Sigmoid colon (tissue), 7 donors: ENCODE results near the gene NRXN3. TPM values are rescaled to one million over a fixed set of nuclear protein-coding genes. Genes with fewer than 3 reads are reported as not detected.

Source experiments
- DNase-seq: peaks from one replicate; pipeline ENCODE4 v3.0.0-alpha.2; 2019
- H3K27ac ChIP-seq, 4 donors: fragments of 200-600 bp; sonication (generic); one replicate each; pipeline ENCODE4 v1.5.1; 2016 to 2019; ENCODE audit warnings: mild to moderate bottlenecking in 1 of 4
- H3K27me3 ChIP-seq, 3 donors: fragments of 200-600 bp; sonication (generic); one replicate each; pipeline ENCODE4 v1.5.1; 2019; ENCODE audit warnings: mild to moderate bottlenecking in 1 of 3
- H3K36me3 ChIP-seq, 4 donors: fragments of 200-600 bp; sonication (generic); one replicate each; pipeline ENCODE4 v1.5.1; 2016 to 2019
- H3K4me1 ChIP-seq, 4 donors: fragments of 200-600 bp; sonication (generic); one replicate each; pipeline ENCODE4 v1.5.1; 2017 to 2019
- H3K4me3 ChIP-seq, 4 donors: fragments of 200-600 bp; sonication (generic); one replicate each; pipeline ENCODE4 v1.5.1; 2017 to 2019; ENCODE audit warnings: mild to moderate bottlenecking in 2 of 4, moderate library complexity in 1 of 4
- H3K9me3 ChIP-seq, 4 donors: fragments of 200-600 bp in 3 of 4; sonication (generic) in 3 of 4; one replicate each; pipeline versions ENCODE4 v1.5.1 to v1.6.1; 2013 to 2019
- EP300 ChIP-seq, 4 donors: sonication (generic); formaldehyde crosslinking; IDR thresholded peaks; one replicate each; pipeline ENCODE4 v1.6.1; 2017; ENCODE audit warnings: antibody characterized with exemption in 4 of 4
- POLR2A ChIP-seq, 2 donors: fragments of 450-650 bp; IDR thresholded peaks; one replicate each; pipeline ENCODE4 v1.6.1; 2016; ENCODE audit warnings: antibody characterized with exemption in 2 of 2, mild to moderate bottlenecking in 2 of 2, moderate library complexity in 2 of 2
- POLR2AphosphoS5 ChIP-seq, 4 donors: sonication (generic); formaldehyde crosslinking; IDR thresholded peaks; one replicate each; pipeline ENCODE4 v1.6.1; 2017; ENCODE audit warnings: antibody characterized with exemption in 4 of 4
- WGBS, 2 donors: extraction: QIAGEN DNeasy Blood & Tissue Kit; methylation state at CpG; one replicate each; pipeline ENCODE4 v1.1.7; 2013; 5-methylcytosine and 5-hydroxymethylcytosine counted together
- intact Hi-C: fragments of 100-400 bp; cut with DNase I; formaldehyde crosslinking; loops from one replicate; pipeline ENCODE4 v1.15.1; 2023
- polyA plus RNA-seq, 3 donors: library from polyadenylated mRNA; stranded (reverse); fragments of 200-250 nt; gene quantifications; one replicate each; pipeline ENCODE4 v1.2.3, GENCODE V29; 2013
- total RNA-seq, 4 donors: library from RNA; depleted of rRNA; stranded (reverse); fragments of >200 nt; gene quantifications; one replicate each; pipeline ENCODE4 v1.1.0, GENCODE V29; 2016
- TF ChIP-seq, protein P1 (sequence below), 4 experiments: fragments of 450-650 bp in 3 of 4; fragments of 200-600 bp in 1 of 4; IDR thresholded peaks; one replicate each; pipeline ENCODE4 v1.5.1; 2016 to 2019; ENCODE audit warnings: antibody characterized with exemption in 4 of 4, mild to moderate bottlenecking in 3 of 4, moderate library complexity in 2 of 4
- donor health status: healthy with polysubstance abuse.
- donor health status: Bipolar disorder and iron deficiency.
- donor health status: healthy.

The NRXN3 gene
- total and polyA plus RNA-seq, 7 donors: 0.23 to 46.3 (median 23.2) TPM

DNA sequence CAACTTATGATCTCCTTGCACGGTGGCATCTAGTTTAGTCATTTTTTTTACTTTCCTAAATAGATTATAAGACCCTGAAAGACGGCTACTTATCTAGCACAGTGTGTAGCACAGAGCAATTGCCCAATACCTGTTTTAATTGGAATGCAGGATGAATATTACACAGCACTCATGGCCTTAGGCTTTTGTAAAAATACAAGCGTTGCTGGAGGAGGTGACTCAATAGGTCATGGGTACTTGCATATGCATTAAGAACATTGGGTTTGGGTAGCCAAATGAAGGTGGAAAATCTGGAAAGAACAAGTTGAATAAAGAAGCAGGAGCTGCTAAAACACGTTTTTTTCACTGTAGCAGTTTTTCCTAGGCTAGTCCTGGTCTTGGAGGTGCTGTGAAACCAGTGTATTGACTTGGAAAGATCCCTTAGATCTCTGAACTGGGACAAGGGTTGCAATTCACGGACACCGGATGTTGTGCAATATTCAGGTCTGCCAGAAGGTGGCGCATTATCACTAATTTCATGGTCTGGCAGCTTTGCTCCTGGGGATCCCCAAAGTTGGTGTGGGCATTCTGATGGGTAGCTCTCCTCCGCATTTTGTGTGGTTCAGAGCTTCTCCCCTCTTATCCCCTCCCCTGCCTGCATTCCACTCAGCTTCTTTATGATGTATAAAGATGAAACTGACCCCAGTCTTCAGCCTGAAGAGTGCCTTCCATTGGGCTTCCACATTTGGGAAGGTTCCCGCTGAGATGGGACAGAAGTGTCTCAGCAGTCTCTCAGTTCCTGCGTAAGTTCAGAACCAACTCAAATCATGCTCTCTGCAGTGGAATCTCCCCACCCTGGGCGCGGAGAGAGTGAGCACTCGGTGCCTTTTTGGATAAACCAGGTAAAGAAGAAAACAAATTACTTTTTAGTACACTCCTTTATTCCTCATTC lies 278.3 kb downstream of the NRXN3 start:
- intact Hi-C loops: no loop called here
- no peaks in the 10 kb centered on the region for H3K9me3 ChIP-seq
- H3K36me3 ChIP-seq: no peaks in the 10 kb centered on the region
- H3K27ac ChIP-seq: no peak overlapping the region
- TF ChIP-seq, protein P1, sequence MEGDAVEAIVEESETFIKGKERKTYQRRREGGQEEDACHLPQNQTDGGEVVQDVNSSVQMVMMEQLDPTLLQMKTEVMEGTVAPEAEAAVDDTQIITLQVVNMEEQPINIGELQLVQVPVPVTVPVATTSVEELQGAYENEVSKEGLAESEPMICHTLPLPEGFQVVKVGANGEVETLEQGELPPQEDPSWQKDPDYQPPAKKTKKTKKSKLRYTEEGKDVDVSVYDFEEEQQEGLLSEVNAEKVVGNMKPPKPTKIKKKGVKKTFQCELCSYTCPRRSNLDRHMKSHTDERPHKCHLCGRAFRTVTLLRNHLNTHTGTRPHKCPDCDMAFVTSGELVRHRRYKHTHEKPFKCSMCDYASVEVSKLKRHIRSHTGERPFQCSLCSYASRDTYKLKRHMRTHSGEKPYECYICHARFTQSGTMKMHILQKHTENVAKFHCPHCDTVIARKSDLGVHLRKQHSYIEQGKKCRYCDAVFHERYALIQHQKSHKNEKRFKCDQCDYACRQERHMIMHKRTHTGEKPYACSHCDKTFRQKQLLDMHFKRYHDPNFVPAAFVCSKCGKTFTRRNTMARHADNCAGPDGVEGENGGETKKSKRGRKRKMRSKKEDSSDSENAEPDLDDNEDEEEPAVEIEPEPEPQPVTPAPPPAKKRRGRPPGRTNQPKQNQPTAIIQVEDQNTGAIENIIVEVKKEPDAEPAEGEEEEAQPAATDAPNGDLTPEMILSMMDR (IDR thresholded peaks at IDR 0.05): peak in 3 of 4 experiments; percentile 9 to 43 (median 29)
- no peak for TF ChIP-seq EP300 (IDR thresholded peaks at IDR 0.05)
- 49 to 53% methylated on average over 13 of the region's 13 CpGs for WGBS, 2 donors
- no peak overlapping the region for H3K4me3 ChIP-seq
- H3K27me3 ChIP-seq: no peaks in the 10 kb centered on the region
- H3K4me1 ChIP-seq: no peaks in the 10 kb centered on the region
- DNase-seq: no peak

DNA sequence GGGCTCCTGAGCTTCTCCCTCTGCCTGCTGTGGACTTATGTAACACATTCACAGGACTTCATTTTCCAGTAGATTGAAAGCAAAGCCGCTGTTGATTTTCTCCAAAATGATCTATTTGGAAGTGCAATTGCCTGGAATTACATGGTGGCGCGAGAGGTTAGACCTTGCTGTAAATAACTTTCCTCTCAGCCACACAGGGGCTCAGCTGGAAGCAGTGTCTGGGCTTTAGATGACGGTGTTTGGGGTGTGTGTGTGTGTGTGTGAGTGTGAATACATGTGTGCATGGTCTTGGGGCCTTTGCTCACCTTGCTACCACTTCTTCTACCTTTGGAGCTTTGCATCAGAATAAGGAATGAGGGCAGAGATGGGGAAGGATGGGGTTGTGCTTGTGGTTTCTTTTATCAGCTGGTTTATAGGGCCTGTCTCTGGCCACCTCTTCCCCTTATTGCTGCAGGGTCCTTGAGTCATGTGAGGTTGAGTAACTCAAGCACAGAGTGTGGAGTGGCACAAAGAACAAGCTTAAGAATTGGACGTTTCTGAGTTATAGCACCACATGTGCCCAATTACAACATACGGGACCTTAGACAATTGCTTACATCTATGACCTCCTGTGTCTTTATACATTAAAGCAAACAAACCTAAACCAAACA lies 280.6 kb downstream of the NRXN3 start:
- DNase-seq: no peak
- H3K4me3 ChIP-seq: no peak overlapping the region
- H3K27me3 ChIP-seq: no peaks in the 10 kb centered on the region
- no peaks in the 10 kb centered on the region for H3K4me1 ChIP-seq
- WGBS, 2 donors: 69 to 79% methylated on average over 6 of the region's 6 CpGs
- intact Hi-C loops: no loop called here
- TF ChIP-seq, protein P1 (IDR thresholded peaks at IDR 0.05): no peak
- TF ChIP-seq EP300 (IDR thresholded peaks at IDR 0.05) (no peak), POLR2A (IDR thresholded peaks at IDR 0.05) (no peak), POLR2AphosphoS5 (IDR thresholded peaks at IDR 0.05) (no peak)
- H3K27ac ChIP-seq: no peak overlapping the region
- no peaks in the 10 kb centered on the region for H3K9me3 ChIP-seq
- no peaks in the 10 kb centered on the region for H3K36me3 ChIP-seq

DNA sequence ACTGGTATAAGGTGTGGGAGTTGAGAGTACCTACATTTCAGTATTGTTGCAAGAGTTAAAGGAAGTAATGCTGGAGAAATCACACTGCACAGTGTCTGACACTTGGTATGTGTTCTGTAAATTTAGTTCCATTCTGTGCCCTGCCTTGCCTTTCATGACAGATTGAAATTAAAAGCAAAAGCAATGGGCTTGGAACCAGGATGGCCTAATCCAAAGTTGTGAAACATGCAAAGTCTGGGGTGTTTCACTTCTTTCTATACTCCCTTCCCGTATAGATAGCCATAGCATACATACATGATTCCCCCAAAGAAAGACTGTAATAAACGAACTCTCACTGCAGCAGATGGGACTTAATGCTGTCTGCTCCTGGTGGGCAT lies 281.1 kb downstream of the NRXN3 start:
- no peak for DNase-seq
- no peak overlapping the region for H3K4me3 ChIP-seq
- H3K36me3 ChIP-seq: no peaks in the 10 kb centered on the region
- no peak overlapping the region for H3K27ac ChIP-seq
- no peak for TF ChIP-seq POLR2AphosphoS5 (IDR thresholded peaks at IDR 0.05)
- TF ChIP-seq, protein P1 (IDR thresholded peaks at IDR 0.05): no peak
- TF ChIP-seq EP300 (IDR thresholded peaks at IDR 0.05): no peak
- TF ChIP-seq POLR2A (IDR thresholded peaks at IDR 0.05): no peak
- H3K4me1 ChIP-seq: no peaks in the 10 kb centered on the region
- no peaks in the 10 kb centered on the region for H3K27me3 ChIP-seq
- intact Hi-C loops: no loop called here
- 51 to 71% methylated on average over 2 of the region's 2 CpGs for WGBS, 2 donors
- H3K9me3 ChIP-seq: no peaks in the 10 kb centered on the region

DNA sequence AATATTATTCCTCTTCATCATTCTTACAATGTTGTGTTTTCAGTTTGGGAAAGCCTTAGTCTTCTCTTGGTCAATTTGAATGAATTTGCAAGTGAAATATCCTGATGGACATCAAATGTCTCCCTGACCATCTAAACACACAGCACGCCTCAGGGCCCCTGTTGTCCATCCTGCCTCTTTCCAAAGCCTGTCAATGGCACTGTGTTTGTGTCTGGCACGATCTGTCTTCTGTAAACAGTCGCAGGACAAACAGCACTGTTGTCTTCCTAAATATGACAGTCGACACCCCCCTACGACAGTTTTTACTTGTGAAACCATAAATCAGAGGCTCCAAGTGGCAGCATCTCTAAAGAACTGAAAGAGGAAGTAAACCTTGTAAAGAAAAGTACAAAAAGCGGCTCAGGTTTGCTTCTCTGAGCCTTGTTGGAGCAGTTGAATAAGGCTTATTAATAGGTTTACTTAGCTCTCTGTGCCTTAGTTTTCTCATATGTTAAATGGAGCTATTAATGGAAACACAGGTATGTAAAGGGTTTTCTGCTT lies 285.8 kb downstream of the NRXN3 start:
- Histone ChIP-seq H3K4me1 (no peaks in the 10 kb centered on the region), H3K27ac (no peak overlapping the region), H3K4me3 (no peak overlapping the region), H3K27me3 (no peaks in the 10 kb centered on the region), H3K36me3 (no peaks in the 10 kb centered on the region), H3K9me3 (peaks cover 0 to 2% (median 0%) of the 10 kb centered on the region in 4 donors)
- DNase-seq: no peak
- intact Hi-C loops: no loop called here
- TF ChIP-seq, protein P1 (IDR thresholded peaks at IDR 0.05): no peak
- TF ChIP-seq EP300 (IDR thresholded peaks at IDR 0.05): no peak
- no peak for TF ChIP-seq POLR2AphosphoS5 (IDR thresholded peaks at IDR 0.05)
- no peak for TF ChIP-seq POLR2A (IDR thresholded peaks at IDR 0.05)
- 44 to 50% methylated on average over 6 of the region's 6 CpGs for WGBS, 2 donors
